Hematopoietic multipotent progenitor cell (in vitro differentiated cells): ENCODE results near the gene PPP4C. TPM values are rescaled to one million over a fixed set of nuclear protein-coding genes. Genes with fewer than 3 reads are reported as not detected.

Experiments
- DNase-seq, 3 donors: peaks; one replicate each; pipeline ENCODE4 v3.0.0-alpha.2; 2011 to 2015; ENCODE audit warnings: low read depth in 2 of 3, low spot score in 2 of 3
- total RNA-seq: library from RNA; depleted of rRNA; stranded (reverse); fragments of >200 nt; gene quantifications from one replicate; pipeline ENCODE4 v1.2.3, GENCODE V29; 2012

Gene PPP4C
- total RNA-seq, 1 donor, result 215 TPM

DNA sequence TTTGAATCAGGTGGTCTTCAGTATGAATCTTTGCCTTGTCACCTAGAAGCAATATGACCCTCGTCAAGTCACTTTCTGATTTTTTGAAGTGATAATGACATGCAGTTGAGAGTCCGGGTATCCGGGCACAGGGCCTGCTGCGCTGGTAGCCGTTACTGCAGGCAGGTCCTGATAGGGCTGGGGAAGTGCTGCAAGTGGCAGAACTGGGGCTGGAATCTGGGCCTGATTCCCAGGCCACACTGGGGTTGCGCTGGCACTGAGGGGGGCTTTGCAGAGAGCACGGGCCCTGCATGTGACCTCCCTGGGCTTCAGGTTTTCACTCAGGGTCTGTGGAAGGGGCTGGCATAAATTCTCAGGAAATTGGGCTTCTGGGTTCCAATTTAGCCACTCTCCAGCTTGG lies 3.0 kb downstream of the PPP4C start:
- no peak for DNase-seq

- no peak for DNase-seq
These were observed 3.7 kb downstream of the PPP4C start for GRCh38 chr16:30079480-30079879.

DNA sequence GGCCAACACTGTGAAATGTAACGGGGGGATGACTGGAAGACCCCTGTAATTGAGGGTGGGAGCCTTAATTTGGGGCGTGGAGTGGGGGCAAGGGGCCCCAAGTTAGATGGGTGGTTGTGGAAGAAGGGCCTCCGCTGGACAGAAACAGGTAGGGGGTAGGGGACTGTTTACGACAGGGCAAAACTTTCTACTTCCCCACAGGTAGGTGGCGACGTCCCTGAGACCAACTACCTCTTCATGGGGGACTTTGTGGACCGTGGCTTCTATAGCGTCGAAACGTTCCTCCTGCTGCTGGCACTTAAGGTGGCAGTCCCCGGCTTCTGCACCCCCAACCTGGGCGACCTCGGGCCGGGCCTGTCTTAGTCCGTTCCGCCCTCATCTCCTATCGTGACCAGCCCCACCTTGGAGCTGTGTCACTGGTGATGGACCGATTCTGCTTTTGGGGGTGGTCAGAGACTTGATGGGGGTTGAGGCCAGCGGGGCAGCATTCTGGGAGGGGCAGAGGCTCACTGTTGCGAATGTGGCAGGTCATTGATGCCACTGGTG lies 6.8 kb downstream of the PPP4C start:
- no peak for DNase-seq

- no peak for DNase-seq
These were observed 7.6 kb downstream of the PPP4C start for GRCh38 chr16:30083216-30084055.

- no peak for DNase-seq
These were observed 8.5 kb downstream of the PPP4C start for GRCh38 chr16:30084096-30084815.

DNA sequence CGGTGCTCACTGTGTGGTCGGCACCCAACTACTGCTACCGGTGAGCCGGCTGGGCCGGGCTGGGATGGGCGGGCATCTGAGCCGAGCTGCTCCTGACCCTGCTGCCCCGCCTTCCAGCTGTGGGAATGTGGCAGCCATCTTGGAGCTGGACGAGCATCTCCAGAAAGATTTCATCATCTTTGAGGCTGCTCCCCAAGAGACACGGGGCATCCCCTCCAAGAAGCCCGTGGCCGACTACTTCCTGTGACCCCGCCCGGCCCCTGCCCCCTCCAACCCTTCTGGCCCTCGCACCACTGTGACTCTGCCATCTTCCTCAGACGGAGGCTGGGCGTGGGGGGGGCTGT lies 9.0 kb downstream of the PPP4C start:
- DNase-seq, result no peak

GRCh38 chr16:30085247-30085646 lies 9.5 kb downstream of the PPP4C start:
- no peak for DNase-seq

- DNase-seq, result no peak
These were observed 10.0 kb downstream of the PPP4C start for GRCh38 chr16:30085820-30086219.

DNA sequence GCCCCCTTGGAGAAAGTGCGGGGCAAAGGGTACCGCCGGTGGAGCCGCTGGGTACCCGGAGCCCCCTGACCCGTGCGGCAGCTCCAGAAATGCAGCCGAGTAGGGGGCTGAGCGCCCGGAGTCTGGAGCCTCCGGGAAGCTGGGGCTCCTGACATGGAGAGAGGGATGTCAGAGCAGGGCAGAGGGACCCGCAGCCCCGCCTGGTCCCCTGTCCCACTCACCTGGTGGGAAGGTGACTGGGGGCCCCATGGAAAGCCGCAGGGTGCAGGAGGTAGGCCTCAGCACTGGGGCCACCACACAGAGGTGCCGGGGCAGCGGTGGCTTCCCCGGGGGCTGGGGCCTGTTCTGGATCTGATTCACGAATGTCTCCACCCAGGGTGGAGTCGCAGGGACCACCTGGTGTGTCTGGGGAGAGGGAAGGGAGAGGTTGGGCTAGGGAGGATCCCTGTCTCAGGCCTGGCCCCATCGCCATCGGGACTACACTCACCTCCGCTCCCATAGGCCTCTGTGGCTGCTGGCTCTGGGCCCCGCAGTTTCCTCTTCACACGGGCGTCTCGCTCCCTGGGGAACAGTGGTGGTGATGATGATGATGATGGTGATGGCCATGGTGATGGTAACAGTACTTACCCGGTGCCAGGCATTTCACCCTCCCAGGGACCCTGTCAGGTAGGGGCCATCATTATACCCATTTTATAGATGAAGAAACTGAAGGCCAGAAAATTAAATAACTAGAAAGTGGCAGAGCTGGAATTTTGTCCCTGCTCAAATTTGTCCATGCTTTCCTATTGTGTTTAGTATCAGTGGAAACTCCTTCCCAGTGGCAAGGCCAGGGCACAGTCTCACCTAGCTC lies 10.7 kb downstream of the PPP4C start:
- DNase-seq, result no peak

DNA sequence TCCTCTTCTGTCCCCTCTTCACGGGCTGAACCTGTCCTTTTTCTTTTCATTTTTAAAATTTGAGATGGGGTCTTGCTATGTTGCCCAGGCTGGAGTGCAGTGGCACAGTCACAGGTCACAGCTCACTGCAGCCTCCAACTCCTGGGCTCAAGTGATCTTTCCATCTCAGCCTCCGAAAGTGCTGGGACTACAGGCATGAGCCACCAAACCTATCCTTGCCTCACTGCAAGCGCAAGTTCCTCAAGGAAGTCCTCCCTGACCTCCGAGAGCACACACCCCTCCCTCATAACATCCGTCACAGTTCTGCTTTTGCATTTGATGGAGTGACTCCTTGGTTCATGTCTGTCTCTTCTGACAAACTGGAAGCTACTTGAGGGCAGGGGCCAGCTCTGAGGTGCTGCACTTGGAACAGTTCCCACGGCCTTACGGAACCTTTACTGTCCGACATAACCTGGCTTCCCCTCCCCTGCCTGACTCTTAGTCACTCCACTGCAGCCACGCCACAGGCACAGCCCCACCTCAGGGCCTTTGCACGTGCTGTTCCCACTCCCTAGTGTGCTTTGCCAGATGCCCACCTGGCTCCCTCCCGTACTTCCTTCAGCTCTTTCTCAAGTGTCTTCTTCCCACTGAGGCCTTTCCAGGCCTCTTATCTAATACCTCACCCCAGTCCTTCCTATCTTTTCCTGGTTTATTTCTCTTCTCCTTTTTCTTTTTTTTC lies 11.5 kb downstream of the PPP4C start:
- DNase-seq, result peak in 1 of 3 donors; percentile 43

GRCh38 chr16:30088237-30088831 lies 12.5 kb downstream of the PPP4C start:
- no peak for DNase-seq

DNA sequence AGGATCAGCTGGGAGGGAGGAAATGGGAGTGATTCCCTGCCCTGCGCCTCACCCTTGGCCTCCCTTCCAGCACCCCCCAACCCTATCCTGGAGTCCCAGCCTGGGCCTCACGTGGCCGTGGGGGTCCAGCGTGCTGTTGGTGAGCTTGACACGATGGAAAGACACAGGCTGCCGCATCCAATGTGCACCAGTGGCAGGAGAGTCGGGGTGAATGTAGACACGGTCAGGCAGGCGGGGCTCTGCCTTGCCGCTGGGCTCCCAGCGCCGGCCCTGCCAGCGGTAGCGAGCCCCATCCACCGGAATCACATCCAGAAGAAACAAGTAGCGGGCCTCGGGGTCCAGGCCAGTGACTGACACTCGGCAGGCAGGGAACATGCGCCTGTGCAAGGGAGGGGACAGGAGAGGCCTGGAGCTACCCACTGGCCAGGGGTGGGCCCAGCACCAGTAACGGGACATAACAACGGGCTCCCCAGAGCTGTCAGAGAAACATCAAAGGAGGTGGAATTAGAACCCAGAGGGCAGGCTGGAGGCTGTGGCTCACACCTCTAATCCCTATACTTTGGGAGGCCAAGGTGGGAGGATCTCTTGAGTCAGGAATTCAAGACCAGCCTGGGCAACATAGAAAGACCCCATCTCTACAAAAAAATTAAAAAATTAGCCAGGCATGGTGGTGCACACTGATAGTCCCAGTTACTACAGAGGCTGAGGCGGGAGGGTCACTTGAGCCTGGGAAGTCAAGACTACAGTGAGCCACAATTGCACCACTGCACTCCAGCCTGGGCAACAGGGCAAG lies 13.2 kb downstream of the PPP4C start:
- DNase-seq, result no peak

GRCh38 chr16:30090610-30091331 lies 15.0 kb downstream of the PPP4C start:
- no peak for DNase-seq

DNA sequence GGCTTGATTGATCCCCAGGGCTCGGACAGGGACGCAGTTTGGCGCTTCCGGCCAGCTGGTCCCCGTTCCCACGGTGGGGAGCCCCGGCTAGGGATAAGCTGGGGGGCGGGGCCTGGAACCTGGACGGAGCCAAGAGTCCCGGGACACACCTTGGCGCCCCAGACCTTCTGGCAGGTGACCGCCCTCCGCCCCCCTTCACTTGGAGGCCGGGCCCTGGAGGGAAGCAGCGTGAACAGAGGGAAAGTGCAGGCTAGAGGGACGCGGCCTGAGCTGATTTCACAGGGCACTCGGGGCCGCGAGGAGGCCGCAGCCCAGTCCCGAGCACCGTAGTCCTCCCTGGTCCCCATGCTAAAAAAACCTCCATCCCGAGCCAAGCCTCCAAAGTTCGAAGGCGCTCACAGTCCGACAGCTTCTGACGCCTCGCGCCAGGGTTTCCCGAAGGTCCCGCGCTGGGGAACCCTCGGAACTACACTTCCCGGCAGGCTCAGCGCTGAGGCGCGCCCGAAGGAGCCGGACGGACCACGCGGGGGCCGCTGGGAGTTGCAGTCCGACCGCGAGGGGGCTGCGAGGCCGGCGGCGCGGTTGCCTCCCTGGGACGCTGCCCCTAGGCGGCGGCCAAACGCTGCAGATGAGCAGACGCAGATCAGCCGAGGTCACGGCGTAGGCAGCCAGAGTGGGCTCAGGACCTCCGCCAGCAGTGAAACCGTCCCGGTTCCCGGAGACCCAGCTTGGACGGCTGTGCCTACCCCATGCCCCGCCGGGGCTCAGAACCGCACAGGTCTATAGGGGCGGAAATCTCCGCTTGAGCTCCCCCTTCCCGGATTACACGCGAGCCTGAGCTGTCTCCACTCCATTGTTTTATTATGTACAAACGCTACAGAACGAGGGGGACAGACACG lies 15.9 kb downstream of the PPP4C start, which contains the start of gene TBX6:
TBX6 (minus strand) TSS at position 451 of the 899 bp plus-strand sequence. CDS start 731 bp downstream, outside the sequence.
- peak; percentile 83 to 94 (median 93) for DNase-seq

GRCh38 chr16:30092373-30093010 lies 16.7 kb downstream of the PPP4C start:
- DNase-seq, result peak; percentile 56 to 96 (median 90)

DNA sequence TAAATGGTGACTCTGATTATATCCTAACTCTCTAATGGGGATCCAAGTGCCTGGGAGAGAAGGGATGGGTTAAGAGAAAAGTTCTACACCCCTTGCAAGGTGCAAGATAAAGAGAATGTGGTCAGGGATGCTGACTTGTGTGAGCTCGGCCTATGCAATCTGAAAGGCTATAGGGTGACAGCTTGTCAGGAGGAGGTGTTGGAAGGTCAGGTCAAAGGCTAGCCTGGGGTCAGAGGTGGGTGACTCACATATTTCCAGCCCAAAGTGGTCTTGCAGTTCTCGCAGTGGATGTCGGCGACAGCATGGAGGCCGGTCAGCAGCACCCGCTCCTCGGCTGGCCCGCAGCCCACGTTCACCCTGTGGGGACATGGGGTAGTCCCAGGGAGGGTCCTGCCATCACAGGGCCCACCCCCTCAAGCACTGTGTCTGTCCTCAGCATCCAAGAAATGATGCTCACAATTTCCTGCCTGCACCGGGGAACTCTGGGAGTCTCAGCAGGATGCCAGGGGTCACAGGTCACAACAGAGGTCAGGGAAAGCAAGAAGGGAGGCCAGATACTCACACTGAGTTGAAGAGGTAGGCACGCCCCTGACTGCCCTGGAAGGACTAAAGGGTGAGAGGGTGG lies 18.9 kb downstream of the PPP4C start:
- no peak for DNase-seq
